HG03045 (cell line): Measurements from ENCODE around the gene CSPG5.
A peak's percentile ranks its signal among the peaks of the same experiment; 100 is the strongest.

Experiments
- ATAC-seq: cut with Tn5 transposase; IDR thresholded peaks from one replicate; pipeline ENCODE4 v1.9.1; 2021; ENCODE audit warnings: mild to moderate bottlenecking, moderate library complexity; ENCODE audit not compliant: unreplicated experiment

Gene CSPG5

GRCh38 chr3:47542471-47543173 is 36.0 kb downstream of the CSPG5 start:
- ATAC-seq: no peak

- no peak for ATAC-seq
These were observed 37.0 kb downstream of the CSPG5 start for GRCh38 chr3:47541583-47542108.

GRCh38 chr3:47540281-47540680 is 38.4 kb downstream of the CSPG5 start:
- no peak for ATAC-seq

GRCh38 chr3:47536967-47537366 is 41.7 kb downstream of the CSPG5 start:
- ATAC-seq: no peak

GRCh38 chr3:47536221-47536891 is 42.3 kb downstream of the CSPG5 start:
- no peak for ATAC-seq

GRCh38 chr3:47533996-47534454 is 44.6 kb downstream of the CSPG5 start:
- ATAC-seq: no peak

- ATAC-seq: no peak
These were observed 45.2 kb downstream of the CSPG5 start for GRCh38 chr3:47533481-47533880.

GRCh38 chr3:47527952-47528725 is 50.5 kb downstream of the CSPG5 start:
- no peak for ATAC-seq

GRCh38 chr3:47525617-47526016 is 53.0 kb downstream of the CSPG5 start:
- no peak for ATAC-seq

GRCh38 chr3:47523310-47524073 is 55.2 kb downstream of the CSPG5 start:
- ATAC-seq: no peak

GRCh38 chr3:47522082-47522987 is 56.3 kb downstream of the CSPG5 start:
- ATAC-seq: peak; percentile 71

GRCh38 chr3:47520756-47521155 is 57.9 kb downstream of the CSPG5 start:
- no peak for ATAC-seq

GRCh38 chr3:47517937-47518336 is 60.7 kb downstream of the CSPG5 start:
- ATAC-seq: no peak

- ATAC-seq: no peak
These were observed 62.8 kb downstream of the CSPG5 start for GRCh38 chr3:47515864-47516319.

GRCh38 chr3:47515100-47515499 is 63.6 kb downstream of the CSPG5 start:
- ATAC-seq: no peak

- peak; percentile 96 for ATAC-seq
These were observed 65.3 kb downstream of the CSPG5 start, which contains the start of gene ELP6 for GRCh38 chr3:47513125-47513929. TSS of gene ELP6 (minus strand) at chr3:47513712. CDS start at chr3:47513590, 122 bp downstream.

GRCh38 chr3:47512416-47513124 is 66.1 kb downstream of the CSPG5 start:
- no peak for ATAC-seq
